ENCODE measurements around the gene RCOR3.
"Not testable (repeated sequence)": the region's sequence is repeated elsewhere in the genome, so short reads cannot be mapped to it uniquely, and the experiment has no call there.

Gene RCOR3

DNA sequence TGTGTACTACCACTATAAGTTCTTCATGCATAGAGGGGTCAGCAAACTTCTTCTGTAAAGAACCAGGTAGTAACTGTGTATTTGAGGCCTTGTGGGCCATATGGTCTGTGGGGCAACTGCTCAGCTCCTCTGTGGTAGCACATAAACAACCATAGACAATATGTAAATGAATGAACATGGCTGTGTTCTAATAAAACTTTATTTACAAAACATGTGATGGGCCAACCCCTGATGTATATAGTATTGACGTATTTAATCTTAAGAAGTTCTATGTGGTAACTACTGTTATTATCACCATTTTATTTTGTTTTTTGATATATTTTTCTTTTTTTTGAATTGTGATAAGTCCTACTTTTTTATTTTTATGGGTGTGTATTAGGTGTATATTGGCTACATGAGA, 82.8 kb downstream of the RCOR3 start:
- DNase-seq = no peak

DNA sequence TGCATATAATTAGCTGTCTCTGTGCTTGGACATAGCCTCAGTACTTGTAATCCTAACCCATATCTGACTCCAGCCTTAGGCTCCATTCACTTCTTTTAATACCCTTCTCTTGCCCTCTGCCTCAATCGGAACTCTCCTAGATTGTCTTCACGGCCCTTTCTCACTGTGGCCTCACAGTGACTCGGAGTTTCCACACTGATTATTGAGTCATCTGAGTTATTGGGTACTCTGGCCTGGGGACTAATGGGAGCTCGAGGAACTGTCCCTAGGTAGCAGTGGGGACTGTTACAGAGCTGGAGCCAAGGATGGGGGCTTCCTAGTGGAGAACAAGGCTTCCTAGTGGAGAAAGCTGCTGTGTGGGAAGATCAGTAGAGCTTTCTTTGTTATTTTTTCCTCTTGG, 84.4 kb downstream of the RCOR3 start:
- DNase-seq = no peak

DNA sequence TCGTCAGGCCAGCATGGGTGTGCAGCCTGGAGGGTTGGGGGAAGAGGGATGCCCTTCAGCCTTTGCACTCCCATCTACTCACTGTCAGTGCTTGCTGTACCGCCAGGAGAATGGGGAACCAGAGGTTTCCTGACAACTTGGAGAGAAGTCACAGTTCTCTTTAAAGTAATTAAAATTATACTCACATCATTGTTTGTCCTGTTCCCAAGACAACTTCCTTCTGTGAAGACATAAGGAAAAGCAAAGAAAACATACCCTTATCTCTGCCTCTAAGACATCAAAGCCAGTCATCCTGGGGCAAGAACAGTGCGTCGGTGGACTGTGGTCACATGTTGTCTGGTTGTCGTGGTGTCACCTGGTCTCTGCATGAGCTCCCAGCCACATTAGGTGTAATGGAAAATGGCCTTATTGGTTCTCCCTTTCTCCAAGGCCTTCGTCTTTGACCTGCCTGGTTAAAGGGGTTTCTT, 85.0 kb downstream of the RCOR3 start:
- DNase-seq = no peak

DNA sequence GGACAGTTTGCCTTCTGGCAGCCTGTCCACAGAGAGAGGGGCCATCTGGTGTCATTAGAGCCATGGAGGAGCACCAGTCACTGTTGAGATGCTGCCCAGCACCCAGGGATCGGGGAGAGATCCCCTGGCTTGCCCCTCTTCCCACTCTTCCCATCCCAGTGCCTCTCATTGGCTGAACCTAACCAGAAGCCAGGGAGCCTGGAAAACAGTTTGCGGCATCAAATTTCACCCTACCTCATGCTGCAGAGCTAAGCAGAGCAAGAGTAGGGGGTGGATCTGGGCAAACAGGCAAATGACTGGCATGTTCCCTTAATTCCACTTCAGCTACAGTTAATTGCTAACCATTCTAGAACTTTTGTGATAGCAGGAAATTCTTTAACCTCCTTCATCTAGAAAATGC, 86.6 kb downstream of the RCOR3 start:
- DNase-seq = no peak

DNA sequence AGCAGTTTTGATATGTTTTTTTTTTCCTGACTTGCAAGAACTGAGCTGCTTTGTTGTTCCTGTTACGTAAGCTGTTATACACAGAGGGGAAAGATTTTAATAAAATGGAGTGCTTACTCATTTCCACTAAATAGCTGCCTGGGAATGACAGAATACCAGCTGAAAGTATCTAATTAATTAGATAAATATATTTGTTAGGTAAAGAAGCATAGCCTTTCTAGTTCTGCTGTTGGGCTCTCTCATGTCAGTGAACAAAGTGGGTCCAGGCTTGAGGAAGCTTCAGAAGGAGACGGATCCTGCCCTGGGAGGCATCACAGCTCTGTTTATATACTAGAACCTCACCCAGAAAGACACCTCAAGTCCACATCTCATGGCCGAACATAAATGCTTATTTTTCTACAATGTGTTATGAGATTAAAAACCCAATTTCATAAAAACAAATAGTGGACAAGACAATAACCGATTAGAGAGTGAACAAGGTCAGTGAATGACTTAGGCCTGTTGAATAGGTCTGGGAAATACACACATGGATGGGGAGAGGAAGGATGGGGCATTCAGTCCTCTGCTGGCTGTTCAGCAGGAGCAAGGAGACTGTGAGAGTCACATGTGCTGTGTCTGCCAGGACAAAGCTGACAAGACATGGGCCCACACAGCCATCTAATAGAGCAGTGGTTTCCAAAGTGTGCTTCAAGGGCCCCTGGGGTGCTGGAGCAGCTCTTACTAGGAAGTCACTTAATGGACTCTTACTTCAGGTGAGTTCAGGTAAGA, 88.1 kb downstream of the RCOR3 start:
- no peak for DNase-seq

DNA sequence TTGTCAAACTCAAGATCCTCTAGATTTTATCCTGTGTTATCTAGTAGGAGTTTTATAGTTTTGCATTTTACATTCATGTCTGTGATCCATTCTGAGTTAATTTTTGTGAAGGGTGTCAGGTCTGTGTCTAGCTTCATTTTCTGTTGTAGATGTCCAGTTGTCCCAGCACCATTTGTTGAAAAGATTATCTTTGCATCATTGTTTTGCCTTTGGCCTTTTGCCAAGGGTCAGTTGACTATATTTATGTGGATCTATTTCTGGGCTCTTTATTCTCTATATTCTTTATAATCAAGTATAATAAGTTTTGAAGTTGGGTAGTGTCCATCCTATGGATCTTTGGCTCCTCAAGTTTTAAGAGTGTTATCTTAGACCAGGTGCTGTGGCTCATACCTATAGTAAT, 89.4 kb downstream of the RCOR3 start:
- DNase-seq = no peak

DNA sequence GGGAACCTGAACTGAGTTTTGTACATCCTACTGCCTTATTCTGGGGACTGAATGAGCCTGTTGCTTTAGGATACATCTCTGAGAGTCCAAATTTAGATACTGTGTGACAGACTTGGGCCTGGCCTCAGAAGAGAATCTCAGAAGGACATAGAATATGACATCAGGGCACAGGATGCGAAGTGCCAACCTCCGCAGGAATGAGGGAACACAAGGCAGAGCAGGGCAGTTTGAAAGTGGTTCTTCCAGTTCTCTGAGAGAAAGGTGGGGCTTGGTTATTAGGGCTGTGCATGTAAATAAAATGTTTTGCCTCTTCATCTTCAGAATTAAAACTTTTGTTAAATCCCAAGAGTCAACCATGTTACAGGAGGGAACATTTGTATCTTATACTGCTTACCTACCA, 90.6 kb downstream of the RCOR3 start:
- DNase-seq = no peak

DNA sequence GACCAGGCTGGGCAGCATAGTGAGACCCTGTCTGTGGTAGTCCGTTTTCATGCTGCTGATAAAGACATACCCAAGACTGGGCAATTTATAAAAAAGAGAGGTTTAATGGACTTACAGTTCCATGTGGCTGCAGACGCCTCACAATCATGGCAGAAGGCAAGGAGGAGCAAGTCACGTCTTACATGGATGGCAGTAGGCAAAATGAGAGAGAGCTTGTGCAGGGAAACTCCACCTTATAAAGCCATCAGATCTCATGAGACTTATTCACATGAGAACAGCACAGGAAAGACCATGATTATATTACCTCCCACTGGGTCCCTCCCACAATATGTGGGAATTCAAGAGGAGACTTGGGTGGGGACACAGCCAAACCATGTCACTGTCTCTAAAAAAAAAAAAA, 92.9 kb downstream of the RCOR3 start:
- not testable (repeated sequence) for DNase-seq

DNA sequence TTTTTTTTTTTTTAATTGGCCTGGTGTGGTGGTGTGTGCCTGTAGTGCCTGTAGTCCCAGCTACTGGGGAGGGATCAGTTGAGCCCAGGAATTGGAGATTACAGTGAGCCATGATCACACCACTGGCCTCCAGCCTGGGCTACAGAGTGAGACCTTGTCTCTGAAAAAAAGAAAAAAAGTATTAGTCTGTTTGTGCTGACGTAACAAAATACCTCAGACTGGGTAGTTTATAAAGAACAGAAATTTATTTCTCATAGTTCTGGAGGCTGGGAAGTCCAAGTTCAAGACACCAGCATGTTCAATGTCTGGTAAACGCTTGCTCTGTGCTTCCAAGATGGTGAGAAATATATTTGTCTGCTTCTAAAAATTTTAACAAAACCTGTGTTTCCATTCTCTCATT, 93.3 kb downstream of the RCOR3 start:
- DNase-seq = no peak

DNA sequence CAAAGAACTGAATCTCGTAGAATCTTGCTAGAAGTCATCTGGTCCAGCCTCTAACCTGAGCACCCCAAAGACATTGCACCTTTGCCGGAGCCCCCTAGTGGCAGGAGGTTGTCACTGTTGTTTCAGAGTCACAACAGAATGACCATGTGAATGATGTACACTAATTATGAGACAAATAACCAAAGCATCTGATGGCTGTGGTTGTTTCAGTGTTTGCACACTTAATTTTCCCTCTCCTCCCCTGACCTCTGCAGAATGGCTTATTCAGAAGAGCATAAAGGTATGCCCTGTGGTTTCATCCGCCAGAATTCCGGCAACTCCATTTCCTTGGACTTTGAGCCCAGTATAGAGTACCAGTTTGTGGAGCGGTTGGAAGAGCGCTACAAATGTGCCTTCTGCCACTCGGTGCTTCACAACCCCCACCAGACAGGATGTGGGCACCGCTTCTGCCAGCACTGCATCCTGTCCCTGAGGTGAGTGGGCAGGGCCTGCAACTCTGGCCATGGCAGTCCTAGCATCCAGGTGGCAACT, 93.9 kb downstream of the RCOR3 start:
- peak in 4 of 5 donors; percentile 29 to 85 (median 34) for DNase-seq

DNA sequence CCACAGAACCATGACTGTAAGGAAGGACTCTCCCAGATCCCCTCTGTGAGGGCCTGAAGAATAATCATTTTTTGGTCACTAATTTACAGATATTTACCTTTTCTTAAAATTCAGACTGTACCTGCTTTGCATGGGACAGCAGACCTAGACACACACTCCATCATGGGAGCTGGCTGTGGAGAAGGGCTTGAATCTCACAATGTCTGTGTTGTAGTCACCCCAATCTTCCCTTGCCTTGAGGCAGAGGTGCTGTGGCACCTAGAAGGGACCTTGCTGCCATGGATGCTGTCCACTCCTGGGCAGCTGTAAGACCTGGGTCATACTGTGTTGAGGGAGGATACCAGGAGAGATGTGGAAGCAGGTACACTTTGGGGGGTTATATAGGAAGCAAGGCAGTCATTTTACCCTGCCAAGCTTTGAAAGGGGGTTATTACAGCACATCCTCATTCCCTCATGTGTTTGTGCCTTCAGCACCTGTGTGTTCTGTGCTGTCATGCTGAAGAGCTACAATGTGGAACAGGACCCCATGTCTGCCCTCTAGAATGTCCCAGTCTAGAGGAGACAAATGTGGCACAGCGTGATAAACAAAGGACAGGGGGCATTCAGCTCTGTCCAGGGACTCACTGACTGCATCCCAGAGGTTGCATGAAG, 94.5 kb downstream of the RCOR3 start:
- DNase-seq = no peak

DNA sequence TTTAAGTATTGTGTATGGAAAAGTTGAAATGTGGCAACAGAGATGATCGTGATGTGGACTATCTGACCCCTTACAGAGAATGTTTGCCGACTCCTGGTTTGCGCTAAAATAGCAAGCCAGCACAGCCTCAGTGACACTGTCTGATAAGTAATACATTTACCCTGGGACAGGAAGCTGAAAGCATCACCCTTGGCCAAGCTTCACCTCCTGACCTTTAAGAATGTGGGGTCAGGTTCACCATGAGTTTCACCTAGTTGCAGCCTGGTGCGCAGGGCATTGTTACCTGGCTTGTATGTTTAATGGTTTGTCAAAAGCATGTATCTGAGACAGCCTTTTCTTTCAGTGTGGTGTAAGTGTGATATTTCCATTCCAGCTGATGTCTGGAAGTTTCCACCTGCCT, 96.7 kb downstream of the RCOR3 start:
- no peak for DNase-seq

DNA sequence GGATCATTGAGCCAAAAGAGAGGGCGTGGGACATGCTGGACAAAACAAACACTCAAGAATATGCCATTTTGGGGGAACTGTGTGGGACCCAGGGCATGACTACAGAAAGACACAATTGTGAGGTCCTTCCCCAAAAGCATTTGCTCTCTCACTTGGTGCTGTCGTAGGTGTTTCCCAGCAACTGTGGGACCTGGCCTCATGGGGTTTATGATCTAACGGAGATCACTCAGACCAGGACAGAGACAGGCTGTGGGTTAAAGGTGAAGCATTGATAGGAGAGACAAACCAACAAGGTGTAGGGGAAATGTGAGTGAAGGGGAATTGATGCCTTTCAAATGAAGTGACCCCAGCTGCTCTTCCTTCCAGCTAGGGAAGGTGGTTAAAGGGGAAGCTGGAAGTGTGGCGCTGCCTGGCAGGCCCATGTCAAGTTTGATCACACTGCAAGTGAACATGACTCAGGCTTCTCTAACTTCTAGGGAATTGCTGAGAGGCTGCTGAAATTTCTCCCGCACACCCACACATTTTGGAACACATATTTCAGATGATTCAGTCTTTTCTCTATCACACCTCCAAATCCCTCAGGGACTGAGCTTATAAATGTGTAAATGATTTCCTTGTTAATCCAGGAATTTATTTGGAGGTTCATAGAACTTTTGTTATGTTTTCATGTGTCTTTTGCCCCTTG, 97.7 kb downstream of the RCOR3 start:
- DNase-seq = no peak

DNA sequence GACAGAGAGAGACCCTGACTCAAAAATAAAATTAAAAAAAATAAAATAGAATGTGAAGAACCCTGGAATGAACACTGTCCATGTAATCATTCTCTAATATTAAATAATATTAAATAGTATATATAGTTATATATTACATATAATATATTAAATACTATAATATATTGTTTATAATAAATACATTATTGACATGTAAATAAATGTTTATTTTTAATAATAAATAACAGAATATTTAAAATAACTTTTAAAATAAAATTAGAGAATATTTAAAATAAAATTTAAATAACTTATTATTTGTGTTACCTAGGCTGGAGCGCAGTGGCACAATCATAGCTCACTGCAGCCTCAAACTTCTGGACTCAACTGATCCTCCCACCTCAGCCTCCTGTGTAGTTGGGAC, 99.5 kb downstream of the RCOR3 start:
- DNase-seq = no peak

DNA sequence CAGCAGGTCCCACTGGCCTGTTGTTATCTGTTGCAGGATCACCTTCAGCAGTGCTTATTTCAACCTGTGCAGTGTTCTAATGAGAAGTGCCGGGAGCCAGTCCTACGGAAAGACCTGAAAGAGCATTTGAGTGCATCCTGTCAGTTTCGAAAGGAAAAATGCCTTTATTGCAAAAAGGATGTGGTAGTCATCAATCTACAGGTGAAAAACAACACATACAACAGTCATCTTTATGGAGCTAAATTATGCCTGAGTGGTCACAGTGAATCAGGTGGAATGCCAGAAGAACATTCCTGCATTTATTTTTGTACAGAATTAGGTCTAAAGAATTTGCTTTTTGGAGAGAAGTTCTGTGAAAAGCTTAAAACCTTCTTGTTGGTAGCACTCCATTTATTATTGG, 100.7 kb downstream of the RCOR3 start:
- DNase-seq = no peak

DNA sequence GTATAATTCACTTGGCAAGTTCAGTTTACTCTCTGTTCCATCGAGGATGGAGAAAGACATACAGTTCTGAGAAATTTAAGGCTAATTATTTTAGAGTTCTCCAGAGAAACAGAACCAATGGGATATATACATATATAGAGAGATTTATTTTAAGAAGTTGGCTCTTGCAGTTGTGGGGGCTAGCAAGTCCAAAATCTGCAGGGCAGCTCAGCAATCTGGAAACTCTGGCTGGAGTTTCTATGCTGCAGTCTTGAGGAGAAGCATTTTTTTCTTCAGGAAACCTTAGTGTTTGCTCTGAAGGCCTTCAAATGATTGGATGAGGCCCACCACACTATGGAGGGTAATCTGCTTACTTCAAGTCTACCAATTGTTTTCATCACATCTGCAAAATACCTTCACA, 102.0 kb downstream of the RCOR3 start:
- no peak for DNase-seq

Measured in T-helper 1 cell (primary cell).